ENCODE results near the gene SMAD7. TPM values are rescaled to one million over a fixed set of nuclear protein-coding genes. Genes with fewer than 3 reads are reported as not detected.
A peak's percentile ranks its signal among the peaks of the same experiment; 100 is the strongest.

Gene SMAD7
- total RNA-seq, 5 donors from 2014 or later (not counting 1 experiment from before 2014, with no cell fraction given): 28.5 to 138 (median 57.7) TPM

DNA sequence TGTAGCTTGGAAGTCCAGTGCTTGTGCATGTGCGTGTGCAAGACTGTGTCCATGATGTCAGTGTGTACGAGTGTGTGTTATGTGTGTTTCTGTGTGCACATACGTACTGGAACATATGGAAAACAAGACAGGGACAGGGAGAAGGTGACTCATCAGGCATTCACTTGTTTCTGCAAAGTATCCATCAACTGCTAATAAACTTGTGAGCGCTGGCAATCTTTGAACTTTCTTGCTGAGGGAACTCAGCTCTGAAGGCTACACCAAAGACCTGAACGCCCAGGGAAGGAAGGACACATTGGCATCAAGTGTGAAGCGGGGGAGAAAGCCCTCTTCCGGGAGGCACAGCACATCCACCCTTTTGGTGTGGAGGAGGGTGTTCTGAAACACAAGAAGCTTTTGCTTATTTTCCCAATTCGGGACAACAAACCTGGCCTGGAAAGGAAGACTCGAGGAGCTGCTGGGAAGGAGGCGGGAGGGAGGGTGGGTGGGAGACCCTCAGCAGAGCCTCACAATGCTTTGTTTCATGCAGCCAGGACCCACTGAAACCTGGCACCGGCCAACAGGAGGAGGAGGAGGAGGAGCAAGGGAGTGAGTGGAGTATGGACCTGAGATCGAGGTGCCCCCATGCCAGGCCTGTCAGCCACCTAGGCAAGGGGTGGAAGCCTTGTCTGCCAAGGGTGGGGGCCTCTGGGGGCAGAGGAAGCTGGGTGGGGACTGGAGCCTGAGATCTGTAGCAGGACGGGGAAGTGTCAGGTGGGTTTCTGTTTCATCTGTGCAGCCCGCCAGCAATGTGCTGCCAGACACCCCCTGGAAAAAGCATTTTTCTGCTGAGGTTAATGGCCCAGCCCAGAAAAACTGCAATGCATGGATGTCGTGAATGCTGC, 26.8 kb downstream of the SMAD7 start:
- H3K27ac ChIP-seq (ENCODE audit: low read length): no peak overlapping the region
- H3K36me3 Mint-ChIP-seq: peaks cover 38% of the 10 kb centered on the region
- WGBS (ENCODE audit: insufficient coverage): 67% methylated on average over 10 of the region's 15 CpGs
- peaks cover 81 to 86% (median 85%) of the 10 kb centered on the region in 3 donors for H3K4me1 Mint-ChIP-seq
- POLR2A ChIA-PET: interaction anchor here in 1 of 2 donors (0.6 to 0.8 kb wide), 2 partner anchors 110 to 252 kb away, joined by 3 to 5 read pairs; no protein-coding TSS in a partner anchor
- peaks cover 49 to 72% of the 10 kb centered on the region in 2 experiments for H3K4me1 ChIP-seq (ENCODE audit: control insufficient read depth in 1 of 2, extremely low read depth in 1 of 2, insufficient read depth in 2 of 2, low read length in 2 of 2)
- peak in 1 of 35 experiments; percentile 33 for DNase-seq
- H3K9me3 Mint-ChIP-seq: no peaks in the 10 kb centered on the region
- peak overlapping the region; percentile 34 to 84 (median 73) for H3K4me3 Mint-ChIP-seq
- CTCF ChIA-PET: interaction anchor here in 1 of 2 donors (0.6 kb wide), 2 partner anchors 24 to 28 kb away, joined by 4 to 7 read pairs; no protein-coding TSS in a partner anchor
- no peak overlapping the region for H3K4me3 ChIP-seq (ENCODE audit: control insufficient read depth in 1 of 2, extremely low read depth in 1 of 2, low read length in 1 of 2)
- peak overlapping the region; percentile 58 to 62 for H3K27ac Mint-ChIP-seq
- H3K27me3 ChIP-seq (replicated peaks in 1 of 2; ENCODE audit: control insufficient read depth in 2 of 2, extremely low read depth in 1 of 2, insufficient read depth in 2 of 2, low read length in 1 of 2): no peaks in the 10 kb centered on the region
- no peak for ATAC-seq (replicated peaks in 1 of 4)
- H3K27me3 Mint-ChIP-seq: no peaks in the 10 kb centered on the region
- no peaks in the 10 kb centered on the region for H3K9me3 ChIP-seq
- H3K36me3 ChIP-seq (ENCODE audit: control insufficient read depth in 2 of 2, extremely low read depth in 1 of 2, insufficient read depth in 1 of 2, low read length in 1 of 2): peaks cover 9 to 24% of the 10 kb centered on the region in 2 donors

DNA sequence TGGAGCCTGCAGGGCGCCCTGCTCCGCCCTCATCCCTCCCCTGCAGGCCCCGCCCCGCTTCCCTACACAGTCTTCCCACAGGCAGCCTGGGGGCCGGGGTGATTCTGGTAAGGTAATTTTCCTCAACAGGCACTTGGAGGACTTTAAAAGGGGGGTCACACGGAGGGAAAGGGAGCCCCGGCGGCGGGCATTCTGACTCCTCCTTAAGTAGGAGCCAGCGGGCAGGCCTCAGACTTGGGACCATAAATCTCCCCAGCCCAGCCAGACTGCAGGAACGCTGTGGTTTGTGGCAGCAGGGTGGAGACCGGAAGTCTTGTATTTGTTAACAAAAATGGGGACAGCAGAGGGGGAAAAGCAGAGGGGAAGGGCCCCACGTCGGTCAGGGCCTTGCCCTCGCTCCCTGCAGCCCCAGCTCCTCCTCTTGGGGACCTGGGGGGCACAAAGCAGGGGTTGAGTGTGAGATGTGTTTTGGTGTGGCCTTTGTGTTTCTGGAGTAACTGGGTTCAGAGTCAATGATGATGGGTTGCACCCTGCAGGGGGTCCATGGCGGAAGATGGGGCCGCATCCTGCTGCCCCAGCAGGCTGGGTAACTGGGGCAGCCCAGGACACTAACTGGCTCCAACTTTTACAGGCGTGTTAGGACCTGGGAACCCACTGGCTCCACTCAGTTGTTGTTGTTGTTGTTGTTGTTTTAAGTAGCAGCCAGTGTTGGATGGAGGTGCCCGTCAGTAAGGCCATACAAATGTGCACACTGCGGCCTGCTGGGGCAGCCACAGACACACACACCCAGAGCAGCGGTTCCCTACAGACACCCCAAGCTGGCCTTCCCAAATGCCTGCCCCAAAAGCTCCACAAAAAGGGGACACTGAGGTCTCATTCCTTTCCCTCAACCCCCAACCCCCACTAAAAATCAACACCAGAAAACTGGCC, 27.7 kb downstream of the SMAD7 start:
- Histone ChIP-seq H3K27ac (ENCODE audit: low read length) (no peak overlapping the region), H3K4me3 (ENCODE audit: control insufficient read depth in 1 of 2, extremely low read depth in 1 of 2, low read length in 1 of 2) (peak overlapping the region; percentile 7 to 36), H3K36me3 (ENCODE audit: control insufficient read depth in 2 of 2, extremely low read depth in 1 of 2, insufficient read depth in 1 of 2, low read length in 1 of 2) (peaks cover 9 to 24% of the 10 kb centered on the region in 2 donors), H3K9me3 (no peaks in the 10 kb centered on the region), H3K4me1 (ENCODE audit: control insufficient read depth in 1 of 2, extremely low read depth in 1 of 2, insufficient read depth in 2 of 2, low read length in 2 of 2) (peaks cover 42 to 63% of the 10 kb centered on the region in 2 experiments), H3K27me3 (replicated peaks in 1 of 2; ENCODE audit: control insufficient read depth in 2 of 2, extremely low read depth in 1 of 2, insufficient read depth in 2 of 2, low read length in 1 of 2) (no peaks in the 10 kb centered on the region)
- ATAC-seq (replicated peaks in 1 of 4) (peak; percentile 6 to 29 (median 24)), DNase-seq (peak in 1 of 35 experiments; percentile 49)
- CTCF ChIA-PET: interaction anchor here (0.6 kb wide), 3 partner anchors 11 to 76 kb away, joined by 3 to 4 read pairs (median 4); no protein-coding TSS in a partner anchor
- H3K9me3 Mint-ChIP-seq: no peaks in the 10 kb centered on the region
- H3K27me3 Mint-ChIP-seq: no peaks in the 10 kb centered on the region
- peaks cover 38% of the 10 kb centered on the region for H3K36me3 Mint-ChIP-seq
- POLR2A ChIA-PET: interaction anchor here in 1 of 2 donors (0.6 kb wide), 1 partner anchor 253 kb away, joined by 5 read pairs; no protein-coding TSS in a partner anchor
- H3K27ac Mint-ChIP-seq: peak overlapping the region; percentile 63 to 73
- WGBS (ENCODE audit: insufficient coverage): 45% methylated on average over 13 of the region's 21 CpGs
- peak overlapping the region; percentile 71 to 84 (median 73) for H3K4me3 Mint-ChIP-seq
- H3K4me1 Mint-ChIP-seq: peaks cover 75 to 77% (median 75%) of the 10 kb centered on the region in 3 donors

DNA sequence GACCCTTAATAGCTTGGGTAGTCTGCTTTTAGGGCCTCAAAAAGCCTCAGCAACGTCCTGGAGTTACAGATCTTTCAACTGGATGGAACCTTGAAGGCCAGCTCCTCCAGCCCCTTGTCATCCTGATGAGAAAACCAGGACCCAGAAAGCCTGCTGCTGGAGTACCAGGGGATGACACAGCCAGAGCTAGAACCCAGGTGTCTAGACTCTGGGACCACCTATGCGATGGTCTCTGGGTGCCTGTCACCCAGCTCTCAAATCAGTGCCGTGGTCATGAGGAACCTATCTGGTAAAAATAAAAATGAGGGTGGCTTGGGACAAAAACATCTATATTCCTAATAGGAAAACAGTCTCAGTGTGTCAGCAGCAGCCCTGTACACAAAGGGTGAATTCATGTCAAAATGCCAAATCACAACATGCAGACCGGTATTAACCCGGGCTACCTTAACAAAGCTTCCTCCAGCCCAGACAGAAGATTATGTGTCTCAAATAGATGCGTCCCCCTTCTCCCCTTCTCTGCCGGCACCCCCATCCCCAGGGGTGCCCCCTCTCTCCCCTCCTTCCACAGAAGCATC, 28.5 kb downstream of the SMAD7 start:
- peaks cover 9 to 24% of the 10 kb centered on the region in 2 donors for H3K36me3 ChIP-seq (ENCODE audit: control insufficient read depth in 2 of 2, extremely low read depth in 1 of 2, insufficient read depth in 1 of 2, low read length in 1 of 2)
- H3K27me3 Mint-ChIP-seq: no peaks in the 10 kb centered on the region
- 64% methylated on average over 4 of the region's 7 CpGs for WGBS (ENCODE audit: insufficient coverage)
- H3K27ac ChIP-seq (ENCODE audit: low read length): no peak overlapping the region
- ATAC-seq (replicated peaks in 1 of 4): peak in 1 of 4 experiments; percentile 9
- peak overlapping the region in 1 of 2 donors; percentile 73 for H3K27ac Mint-ChIP-seq
- H3K27me3 ChIP-seq (replicated peaks in 1 of 2; ENCODE audit: control insufficient read depth in 2 of 2, extremely low read depth in 1 of 2, insufficient read depth in 2 of 2, low read length in 1 of 2): no peaks in the 10 kb centered on the region
- peaks cover 68 to 73% (median 68%) of the 10 kb centered on the region in 3 donors for H3K4me1 Mint-ChIP-seq
- H3K9me3 ChIP-seq: no peaks in the 10 kb centered on the region
- H3K4me3 Mint-ChIP-seq: peak overlapping the region; percentile 71 to 84 (median 73)
- POLR2A ChIA-PET: interaction anchor here in 1 of 2 donors (0.5 to 0.6 kb wide), 2 partner anchors 30 to 90 kb away, joined by 3 to 4 read pairs; no protein-coding TSS in a partner anchor
- peaks cover 38% of the 10 kb centered on the region for H3K36me3 Mint-ChIP-seq
- H3K4me1 ChIP-seq (ENCODE audit: control insufficient read depth in 1 of 2, extremely low read depth in 1 of 2, insufficient read depth in 2 of 2, low read length in 2 of 2): peaks cover 35 to 56% of the 10 kb centered on the region in 2 experiments
- DNase-seq: no peak
- CTCF ChIA-PET: interaction anchor here in 1 of 2 donors (0.6 kb wide), 3 partner anchors 10 to 75 kb away, joined by 3 to 4 read pairs (median 3); no protein-coding TSS in a partner anchor
- H3K4me3 ChIP-seq (ENCODE audit: control insufficient read depth in 1 of 2, extremely low read depth in 1 of 2, low read length in 1 of 2): peak overlapping the region; percentile 7 to 36
- no peaks in the 10 kb centered on the region for H3K9me3 Mint-ChIP-seq

DNA sequence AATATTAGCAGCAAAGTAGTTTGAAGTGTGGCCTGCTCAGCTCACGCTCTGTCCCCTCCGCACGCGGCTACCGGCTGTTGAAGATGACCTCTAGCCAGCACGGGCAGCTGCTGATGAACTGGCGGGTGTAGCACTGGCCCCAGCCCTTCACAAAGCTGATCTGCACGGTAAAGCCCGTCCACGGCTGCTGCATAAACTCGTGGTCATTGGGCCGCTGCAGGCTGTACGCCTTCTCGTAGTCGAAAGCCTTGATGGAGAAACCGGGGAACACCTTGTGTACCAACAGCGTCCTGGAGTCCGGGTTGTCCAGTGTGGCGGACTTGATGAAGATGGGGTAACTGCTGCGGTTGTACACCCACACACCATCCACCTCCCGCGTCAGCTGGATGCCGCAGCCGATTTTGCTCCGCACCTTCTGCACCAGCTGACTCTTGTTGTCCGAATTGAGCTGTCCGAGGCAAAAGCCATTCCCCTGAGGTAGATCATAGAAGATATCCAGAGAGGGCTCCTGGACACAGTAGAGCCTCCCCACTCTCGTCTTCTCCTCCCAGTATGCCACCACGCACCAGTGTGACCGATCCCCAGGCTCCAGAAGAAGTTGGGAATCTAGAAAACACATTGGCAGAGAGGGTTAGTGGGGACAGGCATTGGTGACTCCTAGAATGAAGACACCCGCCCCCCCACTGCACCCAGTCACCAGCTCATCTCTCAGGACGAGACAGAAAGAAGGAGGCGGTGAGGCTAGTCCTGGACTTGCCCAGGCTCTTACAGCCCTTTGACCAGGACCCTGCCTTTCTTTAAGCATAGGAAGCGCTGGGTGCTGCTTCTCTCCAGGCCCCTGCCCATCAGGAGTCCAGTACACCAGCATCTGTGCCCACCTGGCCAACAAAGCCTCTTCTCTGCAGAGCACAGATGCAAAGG, 29.2 kb downstream of the SMAD7 start:
- H3K4me3 Mint-ChIP-seq: no peak overlapping the region
- H3K9me3 Mint-ChIP-seq: no peaks in the 10 kb centered on the region
- no peaks in the 10 kb centered on the region for H3K9me3 ChIP-seq
- no peaks in the 10 kb centered on the region for H3K27me3 Mint-ChIP-seq
- no peak for ATAC-seq (replicated peaks in 1 of 4)
- DNase-seq: no peak
- H3K36me3 ChIP-seq (ENCODE audit: control insufficient read depth in 2 of 2, extremely low read depth in 1 of 2, insufficient read depth in 1 of 2, low read length in 1 of 2): peaks cover 9 to 24% of the 10 kb centered on the region in 2 donors
- H3K4me1 ChIP-seq (ENCODE audit: control insufficient read depth in 1 of 2, extremely low read depth in 1 of 2, insufficient read depth in 2 of 2, low read length in 2 of 2): peaks cover 27 to 48% of the 10 kb centered on the region in 2 experiments
- whole genome bisulfite sequencing (ENCODE audit: insufficient coverage): 97% methylated on average over 28 of the region's 34 CpGs
- peaks cover 33% of the 10 kb centered on the region for H3K36me3 Mint-ChIP-seq
- no peak overlapping the region for H3K4me3 ChIP-seq (ENCODE audit: control insufficient read depth in 1 of 2, extremely low read depth in 1 of 2, low read length in 1 of 2)
- CTCF ChIA-PET: interaction anchor here (0.6 to 1.2 kb wide), 3 partner anchors 28 to 126 kb away, joined by 3 to 6 read pairs (median 3); no protein-coding TSS in a partner anchor
- peaks cover 60 to 67% (median 65%) of the 10 kb centered on the region in 3 donors for H3K4me1 Mint-ChIP-seq
- no peak overlapping the region for H3K27ac Mint-ChIP-seq
- H3K27me3 ChIP-seq (replicated peaks in 1 of 2; ENCODE audit: control insufficient read depth in 2 of 2, extremely low read depth in 1 of 2, insufficient read depth in 2 of 2, low read length in 1 of 2): no peaks in the 10 kb centered on the region
- H3K27ac ChIP-seq (ENCODE audit: low read length): no peak overlapping the region
- POLR2A ChIA-PET: interaction anchor here in 1 of 2 donors (0.5 to 0.7 kb wide), 3 partner anchors 31 to 108 kb away, joined by 3 to 5 read pairs (median 4); no protein-coding TSS in a partner anchor

DNA sequence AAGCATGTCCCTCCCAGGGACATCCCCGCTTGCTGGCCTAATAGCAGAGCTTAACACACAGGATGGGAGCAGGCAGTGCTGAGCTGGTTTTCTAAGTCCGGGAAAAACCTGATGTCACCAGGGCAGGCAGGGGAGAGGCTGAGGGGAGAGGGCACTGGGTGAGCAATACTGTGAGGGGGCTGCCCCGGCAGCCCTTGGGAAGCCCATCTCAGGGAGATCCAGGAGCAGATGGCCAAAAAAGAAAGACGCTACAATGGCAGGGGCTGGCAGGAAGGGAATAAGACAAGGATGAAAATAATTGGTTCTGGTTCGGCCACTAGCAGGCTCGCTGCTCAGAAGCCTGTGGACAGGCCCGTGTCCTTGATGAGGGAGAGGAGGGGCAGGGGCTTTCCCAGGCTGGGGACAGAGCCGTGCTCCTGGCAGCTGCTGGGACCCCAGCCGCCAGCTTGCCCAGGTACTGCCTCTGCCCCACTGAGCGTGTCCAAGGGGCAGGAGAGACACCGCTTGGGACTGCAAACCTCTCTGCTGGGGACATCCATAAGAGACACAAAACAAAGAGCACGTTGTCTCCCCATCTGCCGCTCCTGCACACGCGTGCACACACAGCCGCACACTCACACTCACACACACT, 30.2 kb downstream of the SMAD7 start:
- DNase-seq (no peak), ATAC-seq (replicated peaks in 1 of 4) (no peak)
- ChIA-PET CTCF (interaction anchor here (0.5 to 1.2 kb wide), 5 partner anchors 53 to 381 kb away, joined by 3 to 6 read pairs (median 5); no protein-coding TSS in a partner anchor), POLR2A (interaction anchor here in 1 of 2 donors (0.7 to 1.0 kb wide), 3 partner anchors 32 to 107 kb away, joined by 3 to 5 read pairs (median 3); no protein-coding TSS in a partner anchor)
- Mint-ChIP-seq H3K36me3 (peaks cover 33% of the 10 kb centered on the region), H3K9me3 (no peaks in the 10 kb centered on the region), H3K4me1 (peaks cover 53 to 61% (median 57%) of the 10 kb centered on the region in 3 donors), H3K4me3 (no peak overlapping the region), H3K27ac (no peak overlapping the region), H3K27me3 (no peaks in the 10 kb centered on the region)
- Histone ChIP-seq H3K27me3 (replicated peaks in 1 of 2; ENCODE audit: control insufficient read depth in 2 of 2, extremely low read depth in 1 of 2, insufficient read depth in 2 of 2, low read length in 1 of 2) (no peaks in the 10 kb centered on the region), H3K9me3 (no peaks in the 10 kb centered on the region), H3K4me3 (ENCODE audit: control insufficient read depth in 1 of 2, extremely low read depth in 1 of 2, low read length in 1 of 2) (no peak overlapping the region), H3K4me1 (ENCODE audit: control insufficient read depth in 1 of 2, extremely low read depth in 1 of 2, insufficient read depth in 2 of 2, low read length in 2 of 2) (peaks cover 27 to 39% of the 10 kb centered on the region in 2 experiments), H3K36me3 (ENCODE audit: control insufficient read depth in 2 of 2, extremely low read depth in 1 of 2, insufficient read depth in 1 of 2, low read length in 1 of 2) (peaks cover 9 to 24% of the 10 kb centered on the region in 2 donors), H3K27ac (ENCODE audit: low read length) (no peak overlapping the region)
- 98% methylated on average over 11 of the region's 16 CpGs for WGBS (ENCODE audit: insufficient coverage)

Measured in T-cell (primary cell).